WTC11 (cell line): ENCODE data around the gene MEX3B.

Experiments
- ETV6 ChIP-seq: sonication (generic); formaldehyde crosslinking; IDR thresholded peaks from 2 replicates; pipeline ENCODE4 v1.8.1; 2022; ENCODE audit warnings: mild to moderate bottlenecking, missing genetic modification reagents
- MXD4 ChIP-seq: fragments of 250-450 bp; sonication (Bioruptor Pico); IDR thresholded peaks from 2 replicates; pipeline ENCODE4 v1.8.0; 2021; ENCODE audit warnings: mild to moderate bottlenecking, moderate library complexity, borderline replicate concordance
- ZNF121 ChIP-seq: sonication (generic); formaldehyde crosslinking; IDR thresholded peaks from 2 replicates; pipeline ENCODE4 v1.8.0; 2023; ENCODE audit warnings: missing genetic modification reagents
- TF ChIP-seq, protein P1 (sequence below): fragments of 200-600 bp; IDR thresholded peaks from 2 replicates; pipeline ENCODE4 v1.8.0; 2022; ENCODE audit warnings: antibody characterized with exemption

GRCh38 chr15:82072926-82073537, 27.2 kb upstream of the MEX3B start:
- TF ChIP-seq, protein P1, sequence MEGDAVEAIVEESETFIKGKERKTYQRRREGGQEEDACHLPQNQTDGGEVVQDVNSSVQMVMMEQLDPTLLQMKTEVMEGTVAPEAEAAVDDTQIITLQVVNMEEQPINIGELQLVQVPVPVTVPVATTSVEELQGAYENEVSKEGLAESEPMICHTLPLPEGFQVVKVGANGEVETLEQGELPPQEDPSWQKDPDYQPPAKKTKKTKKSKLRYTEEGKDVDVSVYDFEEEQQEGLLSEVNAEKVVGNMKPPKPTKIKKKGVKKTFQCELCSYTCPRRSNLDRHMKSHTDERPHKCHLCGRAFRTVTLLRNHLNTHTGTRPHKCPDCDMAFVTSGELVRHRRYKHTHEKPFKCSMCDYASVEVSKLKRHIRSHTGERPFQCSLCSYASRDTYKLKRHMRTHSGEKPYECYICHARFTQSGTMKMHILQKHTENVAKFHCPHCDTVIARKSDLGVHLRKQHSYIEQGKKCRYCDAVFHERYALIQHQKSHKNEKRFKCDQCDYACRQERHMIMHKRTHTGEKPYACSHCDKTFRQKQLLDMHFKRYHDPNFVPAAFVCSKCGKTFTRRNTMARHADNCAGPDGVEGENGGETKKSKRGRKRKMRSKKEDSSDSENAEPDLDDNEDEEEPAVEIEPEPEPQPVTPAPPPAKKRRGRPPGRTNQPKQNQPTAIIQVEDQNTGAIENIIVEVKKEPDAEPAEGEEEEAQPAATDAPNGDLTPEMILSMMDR, result no peak
- TF ChIP-seq ZNF121 (CRISPR knock-in tag), result no peak
- no peak for TF ChIP-seq ETV6 (CRISPR knock-in tag)
- no peak for TF ChIP-seq MXD4
